NCI-H748 (cell line): ENCODE measurements around the gene POLE2.
"Not testable (repeated sequence)": the region's sequence is repeated elsewhere in the genome, so short reads cannot be mapped to it uniquely, and the experiment has no call there.

Experiments used
- DNase-seq: peaks from one replicate; lab custom pipeline; 2025; ENCODE audit not compliant: unreplicated experiment; lab: John Stamatoyannopoulos, UW

POLE2 gene

DNA sequence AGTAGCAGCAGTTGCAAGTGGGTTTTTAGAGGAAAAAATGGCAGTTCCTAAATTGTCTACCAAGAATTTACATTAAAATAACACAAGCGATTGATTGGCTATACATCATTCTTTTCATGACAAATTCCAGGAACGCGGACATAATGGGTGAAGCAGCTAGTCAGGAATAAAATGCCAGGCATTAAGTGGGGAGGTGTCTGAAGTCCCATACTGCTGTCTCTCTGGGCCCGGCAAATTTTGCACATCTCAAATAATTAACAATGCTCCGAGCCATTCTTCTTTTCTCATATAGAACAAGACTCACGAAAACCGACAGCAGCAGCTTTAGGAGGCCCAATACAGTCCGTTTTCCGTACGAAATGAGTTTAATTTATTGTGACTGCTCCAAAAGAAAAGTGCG, 68.3 kb downstream of the POLE2 start:
- peak; percentile 45 for DNase-seq

DNA sequence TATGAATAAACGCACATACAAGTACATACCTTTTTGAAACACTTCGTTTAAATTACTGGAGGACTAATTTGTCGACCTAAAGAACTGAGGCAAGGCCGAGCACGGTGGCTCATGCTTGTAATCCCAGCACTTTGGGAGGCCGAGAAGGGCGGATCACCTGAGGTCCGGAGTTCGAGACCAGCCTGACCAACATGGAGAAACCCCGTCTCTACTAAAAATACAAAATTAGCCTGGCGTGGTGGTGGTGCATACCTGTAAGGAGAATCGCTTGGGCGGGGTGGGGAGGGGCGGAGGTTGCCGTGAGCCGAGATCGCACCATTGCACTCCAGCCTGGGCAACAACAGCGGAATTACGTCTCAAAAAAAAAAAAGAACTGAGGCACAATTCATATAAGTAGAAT, 68.7 kb downstream of the POLE2 start:
- not testable (repeated sequence) for DNase-seq

DNA sequence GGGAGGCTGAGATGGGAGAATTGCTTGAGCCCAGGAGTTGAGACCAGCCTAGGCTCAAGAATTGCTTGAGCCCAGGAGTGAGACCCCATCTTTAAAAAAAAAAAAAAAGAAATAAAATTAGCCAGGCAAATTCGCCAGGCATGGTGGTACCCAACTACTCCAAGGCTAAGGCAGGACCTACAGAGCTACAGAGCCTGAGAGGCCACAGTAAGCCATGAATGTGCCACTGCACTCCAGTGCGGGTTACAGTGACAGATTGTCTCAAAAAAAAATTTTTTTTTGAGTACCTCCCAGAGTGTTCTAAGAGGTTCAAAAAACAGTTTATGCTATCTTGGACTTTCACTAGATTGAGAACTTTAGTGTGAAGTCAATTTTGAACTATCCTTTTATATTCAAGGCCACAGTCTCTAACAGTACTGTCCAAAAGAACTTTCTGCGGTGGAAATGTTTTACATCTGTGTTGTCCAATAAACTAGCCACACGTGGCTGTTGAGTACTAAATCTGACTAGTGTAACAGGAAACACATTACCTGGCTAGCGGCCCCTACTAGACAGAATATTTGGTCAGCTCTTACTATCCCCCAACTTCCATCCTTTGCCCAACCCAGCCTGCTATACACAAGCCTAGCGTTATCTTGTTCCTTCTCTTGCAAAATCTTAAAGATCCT, 70.0 kb downstream of the POLE2 start:
- no peak for DNase-seq

DNA sequence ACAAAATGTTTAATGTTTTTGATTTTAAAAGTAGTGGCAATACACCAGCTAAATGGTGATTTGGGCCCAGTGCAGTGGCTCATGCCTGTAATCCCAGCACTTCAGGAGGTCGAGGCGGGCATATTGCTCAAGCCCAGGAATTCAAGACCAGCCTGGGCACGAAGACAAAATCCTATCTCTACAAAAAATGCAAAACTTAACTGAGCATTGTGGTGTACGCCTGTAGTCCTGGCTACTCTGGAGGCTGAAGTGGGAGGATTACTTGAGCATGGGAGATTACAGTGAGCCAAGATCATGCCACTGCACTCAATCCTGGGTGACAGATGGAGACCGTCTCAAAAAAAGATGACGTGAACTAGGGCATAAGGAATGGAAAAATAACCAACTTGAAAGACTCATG, 72.2 kb downstream of the POLE2 start:
- no peak for DNase-seq

DNA sequence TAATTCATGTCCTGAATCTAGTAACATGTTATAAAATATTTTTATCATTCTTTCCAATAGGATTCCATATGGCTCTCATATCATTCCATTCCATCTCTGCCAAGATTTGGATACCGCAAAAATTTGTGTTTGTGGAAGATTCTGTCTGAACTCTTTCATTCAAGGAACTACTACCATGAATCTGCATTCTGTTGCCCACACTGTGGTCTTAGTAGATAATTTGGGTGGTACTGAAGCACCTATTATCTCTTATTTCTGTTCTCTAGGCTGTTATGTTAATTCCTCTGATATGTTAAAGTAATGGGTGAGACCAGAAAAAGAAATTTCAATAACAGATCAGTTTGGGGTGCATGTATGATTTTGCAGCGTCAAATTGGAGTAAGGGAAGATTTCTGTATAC, 73.8 kb downstream of the POLE2 start:
- no peak for DNase-seq

DNA sequence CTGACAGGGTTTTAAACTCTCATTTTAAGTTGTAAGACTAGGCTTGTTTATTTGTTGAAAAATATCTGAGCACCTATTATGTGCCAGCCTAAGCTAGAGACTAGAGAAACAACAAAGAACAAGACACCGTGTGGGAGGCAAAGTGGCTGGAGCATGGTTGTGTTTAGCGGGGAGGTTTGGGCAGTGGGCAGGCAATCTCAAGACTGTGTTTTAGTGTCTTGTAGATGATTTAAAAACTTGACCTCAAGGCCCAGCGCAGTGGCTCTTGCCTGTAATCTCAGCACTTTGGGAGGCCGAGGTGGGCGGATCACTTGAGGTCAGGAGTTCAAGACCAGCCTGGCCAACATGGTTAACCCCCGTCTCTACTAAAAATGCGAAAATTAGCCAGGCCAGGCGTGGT, 75.3 kb downstream of the POLE2 start:
- DNase-seq = no peak

DNA sequence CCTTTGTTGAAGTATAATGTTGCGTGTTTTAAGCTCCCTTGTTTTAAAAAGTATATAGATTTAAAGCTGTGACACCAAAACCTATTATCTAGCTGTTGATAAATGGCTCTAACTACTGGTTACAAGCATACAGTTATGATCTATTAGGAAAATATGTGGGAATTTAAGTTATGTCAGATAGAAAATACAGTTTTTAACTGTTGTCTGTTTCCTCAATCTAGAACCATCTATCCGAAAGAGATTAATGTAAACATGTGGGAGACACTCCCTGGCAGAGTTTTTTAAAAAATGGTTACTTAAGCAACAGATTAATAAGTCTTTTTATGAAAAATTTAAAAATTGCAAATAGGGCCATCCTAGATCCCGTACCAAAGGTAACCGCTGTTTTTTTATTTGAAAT, 75.8 kb downstream of the POLE2 start:
- DNase-seq = no peak

DNA sequence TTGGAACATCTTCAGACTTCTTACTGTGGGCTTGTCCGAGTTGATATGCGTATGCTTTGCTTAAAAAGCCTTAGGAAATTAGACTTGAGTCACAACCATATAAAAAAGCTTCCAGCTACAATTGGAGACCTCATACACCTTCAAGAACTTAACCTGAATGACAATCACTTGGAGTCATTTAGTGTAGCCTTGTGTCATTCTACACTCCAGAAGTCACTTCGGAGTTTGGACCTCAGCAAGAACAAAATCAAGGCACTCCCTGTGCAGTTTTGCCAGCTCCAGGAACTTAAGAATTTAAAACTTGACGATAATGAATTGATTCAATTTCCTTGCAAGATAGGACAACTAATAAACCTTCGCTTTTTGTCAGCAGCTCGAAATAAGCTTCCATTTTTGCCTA, 80.4 kb downstream of the POLE2 start:
- DNase-seq = no peak

DNA sequence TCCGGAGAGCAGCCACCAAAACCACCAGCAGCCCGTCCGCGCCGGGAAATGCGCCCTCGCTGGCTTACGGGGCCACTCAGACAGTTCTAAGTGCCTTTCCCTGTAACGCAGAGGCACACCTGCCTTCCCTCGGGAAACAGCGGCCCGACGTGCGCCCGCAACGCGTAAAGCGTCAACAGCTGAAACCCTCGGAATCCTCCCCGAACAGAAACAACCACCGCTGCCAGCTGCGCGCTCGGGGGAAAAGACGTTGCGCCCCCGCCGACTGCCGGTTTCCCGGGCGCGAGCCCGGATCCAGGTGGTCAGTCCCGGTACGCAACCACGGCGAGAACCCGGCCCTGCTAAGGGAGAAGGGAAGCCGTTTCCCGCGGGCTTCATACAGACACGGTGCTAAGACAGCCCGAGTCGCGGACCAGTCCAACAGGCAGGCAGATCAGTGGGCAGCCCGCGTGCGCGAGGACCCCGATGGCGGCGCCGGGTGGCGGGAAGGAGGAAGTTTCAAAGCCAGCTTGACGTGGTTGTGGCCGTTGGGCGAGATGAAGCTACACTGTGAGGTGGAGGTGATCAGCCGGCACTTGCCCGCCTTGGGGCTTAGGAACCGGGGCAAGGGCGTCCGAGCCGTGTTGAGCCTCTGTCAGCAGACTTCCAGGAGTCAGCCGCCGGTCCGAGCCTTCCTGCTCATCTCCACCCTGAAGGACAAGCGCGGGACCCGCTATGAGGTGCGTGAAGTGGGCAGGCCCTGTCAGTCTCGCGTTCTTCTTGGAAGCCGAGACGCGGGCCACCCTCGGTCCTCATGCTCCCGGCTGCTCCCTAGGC, 89.3 kb downstream of the POLE2 start, which contains the start of gene LRR1:
Gene LRR1 (plus strand): TSS at position 456 of the 816 bp plus-strand sequence. CDS start 81 bp downstream, at position 537.
- peak; percentile 89 for DNase-seq

DNA sequence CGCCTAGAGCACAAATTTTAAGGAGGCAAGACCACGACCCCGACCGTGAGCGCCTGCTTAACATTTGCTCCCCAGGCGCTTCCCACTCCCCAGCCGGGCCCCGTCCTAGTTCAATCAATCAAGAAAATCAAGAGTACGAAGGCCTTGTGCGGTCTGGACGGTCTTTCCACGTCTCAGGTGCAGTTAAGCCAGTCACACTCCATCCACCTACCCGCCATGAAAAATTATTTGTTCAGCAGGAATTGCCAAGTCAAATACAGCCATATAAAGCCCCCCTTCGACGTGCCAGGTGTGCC, 89.9 kb downstream of the POLE2 start:
- DNase-seq = no peak

DNA sequence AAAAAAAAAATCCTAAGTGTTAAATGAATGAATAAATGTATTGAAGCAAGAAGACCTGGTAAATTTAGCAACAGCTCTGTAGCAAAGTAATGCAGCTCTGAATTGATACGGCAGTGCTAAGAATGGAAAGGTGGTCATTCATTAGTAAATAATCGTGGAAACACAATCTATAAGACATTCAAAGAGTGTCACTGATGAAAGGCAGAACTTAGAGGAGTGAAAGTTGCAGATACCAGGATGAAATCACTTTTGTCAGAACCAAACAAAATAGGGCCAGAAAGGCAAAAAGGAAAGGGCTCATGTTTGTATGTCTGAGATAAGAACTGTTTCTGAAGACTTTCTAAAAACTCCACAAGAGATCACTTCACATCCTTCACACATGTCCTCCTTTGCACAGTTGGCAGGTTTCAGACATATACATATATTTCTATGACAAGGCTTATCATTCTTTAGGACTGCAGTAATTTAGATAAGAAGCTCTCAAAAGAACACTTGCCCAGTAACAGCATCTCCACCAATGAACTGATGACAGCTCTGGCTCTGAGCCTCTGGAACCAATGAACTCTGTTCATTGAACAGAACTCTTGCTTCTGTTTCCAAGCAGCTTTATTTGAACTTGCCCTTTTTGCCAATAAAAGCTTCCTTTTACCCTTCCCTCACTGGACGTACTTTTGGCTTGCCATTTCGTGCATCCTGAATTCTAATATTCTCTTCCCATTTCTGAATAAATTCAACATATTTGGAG, 93.5 kb downstream of the POLE2 start:
- no peak for DNase-seq
